Right cardiac atrium (tissue), 5 donors: Measurements from ENCODE around the gene FBXL16. TPM values are rescaled to one million over a fixed set of nuclear protein-coding genes. Genes with fewer than 3 reads are reported as not detected.

Source experiments
- ATAC-seq, 2 donors: fragments of 200-7000 bp; cut with Tn5 transposase; one replicate each; pipeline versions ENCODE4 v1.8.0 to v1.9.1; 2020; ENCODE audit warnings: moderate library complexity in 2 of 2, mild to moderate bottlenecking in 1 of 2
- DNase-seq, 3 donors: peaks; one replicate each; pipeline ENCODE4 v3.0.0-alpha.2; 2020
- H3K27ac ChIP-seq: one replicate; pipeline ENCODE4 v1.5.1; 2013; ENCODE audit warnings: mild to moderate bottlenecking, low read length, control low read depth, moderate library complexity
- H3K27me3 ChIP-seq: one replicate; pipeline ENCODE4 v1.6.1; 2013; ENCODE audit not compliant: control insufficient read depth, insufficient read depth
- H3K4me1 ChIP-seq: one replicate; pipeline ENCODE4 v1.6.1; 2013; ENCODE audit warnings: low read length; ENCODE audit not compliant: control insufficient read depth, insufficient read depth
- H3K4me3 ChIP-seq: one replicate; pipeline ENCODE4 v1.5.1; 2013; ENCODE audit warnings: low read length, control low read depth
- H3K9me3 ChIP-seq: one replicate; pipeline ENCODE4 v1.6.1; 2013; ENCODE audit warnings: low read length; ENCODE audit not compliant: control insufficient read depth
- WGBS: extraction: QIAGEN DNeasy Blood & Tissue Kit; methylation state at CpG from one replicate; pipeline ENCODE4 v1.1.7; 2013; 5-methylcytosine and 5-hydroxymethylcytosine counted together
- intact Hi-C, 4 donors: fragments of 100-400 bp; cut with DNase I; formaldehyde crosslinking; loops; one replicate each; pipeline versions ENCODE4 v1.11.0 to v1.14.0; 2022 to 2023
- polyA plus RNA-seq: library from polyadenylated mRNA; stranded (reverse); fragments of 200-250 nt; gene quantifications from one replicate; pipeline ENCODE4 v1.2.3, GENCODE V29; 2013
- total RNA-seq, 4 donors: library from RNA; stranded (reverse); fragmentation: NEBNext Ultra II Directional; extraction: Animal tissue kit (Norgen Biotek cat#: 25700); gene quantifications; one replicate each; pipeline ENCODE4 v1.2.1, GENCODE V29; 2021
- donor health status: healthy with polysubstance abuse.
- donor health status: DM: no; HTN: yes; CAD: no.
- donor health status: DM: no; HTN: no; CAD: no.
- donor health status: DM: no; HTN: yes; CAD: no; lungs with severe emphysema.
- donor health status: DM: yes; HTN: yes; CAD: no.

The FBXL16 gene
- total and polyA plus RNA-seq, 5 donors, result 0.19 to 0.38 (median 0.34) TPM

- WGBS, result 89% methylated on average over 49 of the region's 49 CpGs
- Histone ChIP-seq H3K4me3 (no peak overlapping the region), H3K27ac (no peak overlapping the region), H3K9me3 (no peaks in the 10 kb centered on the region), H3K4me1 (no peaks in the 10 kb centered on the region), H3K27me3 (no peaks in the 10 kb centered on the region)
- DNase-seq (peak in 1 of 3 donors; percentile 48), ATAC-seq (no peak)
- intact Hi-C loops, result no loop called here
Measured at GRCh38 chr16:734208-734980, 28.8 kb upstream of the FBXL16 start.

GRCh38 chr16:733382-734207, 28.0 kb upstream of the FBXL16 start:
- H3K27me3 ChIP-seq, result no peaks in the 10 kb centered on the region
- WGBS, result 81% methylated on average over 34 of the region's 34 CpGs
- intact Hi-C loops, result no loop called here
- H3K4me1 ChIP-seq, result no peaks in the 10 kb centered on the region
- DNase-seq (peak in 2 of 3 donors; percentile 62 to 71), ATAC-seq (no peak)
- H3K9me3 ChIP-seq, result no peaks in the 10 kb centered on the region
- H3K27ac ChIP-seq, result no peak overlapping the region
- no peak overlapping the region for H3K4me3 ChIP-seq

GRCh38 chr16:732936-733335, 27.3 kb upstream of the FBXL16 start:
- H3K9me3 ChIP-seq, result no peaks in the 10 kb centered on the region
- 91% methylated on average over 13 of the region's 13 CpGs for WGBS
- intact Hi-C loops, result no loop called here
- H3K4me1 ChIP-seq, result no peaks in the 10 kb centered on the region
- H3K27ac ChIP-seq, result no peak overlapping the region
- DNase-seq (peak in 1 of 3 donors; percentile 31), ATAC-seq (no peak)
- no peaks in the 10 kb centered on the region for H3K27me3 ChIP-seq
- no peak overlapping the region for H3K4me3 ChIP-seq

- 92% methylated on average over 12 of the region's 12 CpGs for WGBS
- intact Hi-C loops, result no loop called here
Measured at GRCh38 chr16:732332-732731, 26.7 kb upstream of the FBXL16 start.

GRCh38 chr16:730666-731509, 25.3 kb upstream of the FBXL16 start:
- no peak overlapping the region for H3K27ac ChIP-seq
- no peak for ATAC-seq

More at GRCh38 chr16:732332-732731, 26.7 kb upstream of the FBXL16 start:
- Histone ChIP-seq H3K9me3 (no peaks in the 10 kb centered on the region), H3K4me1 (no peaks in the 10 kb centered on the region), H3K27ac (no peak overlapping the region), H3K27me3 (no peaks in the 10 kb centered on the region), H3K4me3 (no peak overlapping the region)
- DNase-seq (peak in 1 of 3 donors; percentile 29), ATAC-seq (no peak)

GRCh38 chr16:729768-730665, 24.4 kb upstream of the FBXL16 start:
- ATAC-seq (no peak), DNase-seq (no peak)
- no peaks in the 10 kb centered on the region for H3K27me3 ChIP-seq
- no peaks in the 10 kb centered on the region for H3K4me1 ChIP-seq
- no peaks in the 10 kb centered on the region for H3K9me3 ChIP-seq
- H3K27ac ChIP-seq, result no peak overlapping the region
- WGBS, result 88% methylated on average over 37 of the region's 37 CpGs
- H3K4me3 ChIP-seq, result no peak overlapping the region
- intact Hi-C loops, result no loop called here

More at GRCh38 chr16:730666-731509, 25.3 kb upstream of the FBXL16 start:
- Histone ChIP-seq H3K4me1 (no peaks in the 10 kb centered on the region), H3K27me3 (no peaks in the 10 kb centered on the region), H3K9me3 (no peaks in the 10 kb centered on the region), H3K4me3 (no peak overlapping the region)
- intact Hi-C loops, result no loop called here
- peak in 1 of 3 donors; percentile 58 for DNase-seq
- 85% methylated on average over 22 of the region's 22 CpGs for WGBS

- intact Hi-C loops, result no loop called here
- H3K9me3 ChIP-seq, result no peaks in the 10 kb centered on the region
- no peaks in the 10 kb centered on the region for H3K27me3 ChIP-seq
- H3K4me3 ChIP-seq, result no peak overlapping the region
- no peaks in the 10 kb centered on the region for H3K4me1 ChIP-seq
- WGBS, result 60% methylated on average over 55 of the region's 55 CpGs
- DNase-seq, result peak in 1 of 3 donors; percentile 65
- H3K27ac ChIP-seq, result no peak overlapping the region
- ATAC-seq, result no peak
Measured at GRCh38 chr16:728890-729744, 23.5 kb upstream of the FBXL16 start.

- Histone ChIP-seq H3K27ac (no peak overlapping the region), H3K27me3 (no peaks in the 10 kb centered on the region), H3K9me3 (no peaks in the 10 kb centered on the region), H3K4me1 (no peaks in the 10 kb centered on the region), H3K4me3 (peak overlapping the region; percentile 54)
- peak; percentile 76 to 83 (median 83) for DNase-seq
- WGBS, result 1% methylated on average over 80 of the region's 80 CpGs
- peak; percentile 42 to 59 for ATAC-seq
- intact Hi-C loops, result no loop called here
Measured at GRCh38 chr16:728131-728889, 22.7 kb upstream of the FBXL16 start.
